GM12874 (cell line): Measurements from ENCODE around the gene MATN1.

Experiments used
- CTCF ChIP-seq: IDR thresholded peaks from 2 replicates; pipeline ENCODE4 v1.5.1; 2011; ENCODE audit warnings: low read depth, mild to moderate bottlenecking, control low read depth, low read length, moderate library complexity; ENCODE audit not compliant: insufficient read depth

Gene MATN1

GRCh38 chr1:30750731-30751291, 27.4 kb upstream of the MATN1 start:
- no peak for TF ChIP-seq CTCF

- TF ChIP-seq CTCF: no peak
Measured at GRCh38 chr1:30749691-30750583, 26.6 kb upstream of the MATN1 start.

- TF ChIP-seq CTCF: no peak
Measured at GRCh38 chr1:30748699-30749401, 25.5 kb upstream of the MATN1 start.

- TF ChIP-seq CTCF: no peak
Measured at GRCh38 chr1:30748098-30748698, 24.8 kb upstream of the MATN1 start.

- TF ChIP-seq CTCF: no peak
Measured at GRCh38 chr1:30747033-30748008, 23.9 kb upstream of the MATN1 start.

GRCh38 chr1:30746212-30747032, 23.0 kb upstream of the MATN1 start:
- no peak for TF ChIP-seq CTCF
